Tibial artery (tissue), 4 donors: ENCODE data around the gene CNTNAP2.

ENCODE experiments used
- DNase-seq, 2 donors: peaks; one replicate each; pipeline ENCODE4 v3.0.0-alpha.2; 2019
- H3K27ac ChIP-seq, 2 donors: fragments of 200-600 bp; sonication (generic) in 1 of 2; 1 replicate in 1 of 2; 2 replicates in 1 of 2; pipeline ENCODE4 v1.5.1; 2018 to 2019; ENCODE audit warnings: mild to moderate bottlenecking in 1 of 2
- H3K27me3 ChIP-seq, 2 donors: fragments of 200-600 bp; sonication (generic) in 1 of 2; one replicate each; pipeline versions ENCODE4 v1.5.1 to v1.6.0; 2016 to 2019
- H3K36me3 ChIP-seq, 3 donors: fragments of 200-600 bp; sonication (generic) in 2 of 3; one replicate each; pipeline ENCODE4 v1.5.1; 2016 to 2019; ENCODE audit warnings: mild to moderate bottlenecking in 2 of 3
- H3K4me1 ChIP-seq, 4 donors: fragments of 200-600 bp; sonication (generic) in 2 of 4; 1 replicate in 3 of 4; 2 replicates in 1 of 4; pipeline ENCODE4 v1.5.1; 2016 to 2019
- H3K4me3 ChIP-seq, 2 donors: fragments of 200-600 bp; sonication (generic) in 1 of 2; 1 replicate in 1 of 2; 2 replicates in 1 of 2; pipeline ENCODE4 v1.5.1; 2018 to 2019; ENCODE audit warnings: mild to moderate bottlenecking in 2 of 2
- H3K9me3 ChIP-seq, 3 donors: fragments of 200-600 bp; sonication (generic) in 1 of 3; one replicate each; pipeline ENCODE4 v1.5.1; 2016 to 2019
- intact Hi-C: fragments of 100-400 bp; cut with DNase I; formaldehyde crosslinking; loops from one replicate; pipeline ENCODE4 v1.15.0; 2023; ENCODE audit warnings: low total_unique reads
- TF ChIP-seq, protein P1 (sequence below), 2 experiments: fragments of 200-600 bp in 1 of 2; fragments of 450-650 bp in 1 of 2; IDR thresholded peaks; one replicate each; pipeline ENCODE4 v1.5.1; 2017 to 2019; ENCODE audit warnings: antibody characterized with exemption in 2 of 2, mild to moderate bottlenecking in 1 of 2, moderate library complexity in 1 of 2

The CNTNAP2 gene

DNA sequence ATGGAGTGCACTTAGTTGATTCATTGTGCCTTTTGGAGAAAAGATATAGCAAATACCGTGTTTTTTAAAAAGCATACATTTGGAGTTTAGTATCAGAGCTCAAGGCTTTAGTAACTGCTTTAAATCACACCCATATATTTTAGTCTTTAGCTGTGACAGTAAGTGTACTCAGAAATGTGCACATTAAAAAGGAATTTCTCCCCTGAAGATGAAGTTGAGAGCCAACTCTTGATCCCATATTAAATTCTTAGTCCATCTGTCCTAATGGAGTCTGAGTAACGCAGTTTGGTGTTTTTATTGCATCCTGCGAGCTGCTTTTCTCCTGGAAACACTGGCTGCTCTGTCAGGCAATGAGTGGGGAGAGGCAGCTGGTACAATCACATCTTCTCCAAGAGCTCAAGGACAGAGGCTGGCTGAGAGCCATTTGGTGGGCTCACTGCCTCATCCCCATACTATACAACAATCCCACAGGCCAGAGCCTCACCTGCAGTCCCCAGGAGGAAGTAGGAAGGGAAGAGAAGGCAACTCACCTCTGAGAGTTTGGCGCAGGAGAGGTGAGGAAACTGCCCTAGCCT, 2000.3 kb downstream of the CNTNAP2 start:
- no peak overlapping the region for H3K27ac ChIP-seq
- H3K36me3 ChIP-seq, result no peaks in the 10 kb centered on the region
- H3K27me3 ChIP-seq, result no peaks in the 10 kb centered on the region
- intact Hi-C loops, result no loop called here
- H3K4me1 ChIP-seq, result no peaks in the 10 kb centered on the region
- H3K9me3 ChIP-seq, result no peaks in the 10 kb centered on the region
- TF ChIP-seq, protein P1, sequence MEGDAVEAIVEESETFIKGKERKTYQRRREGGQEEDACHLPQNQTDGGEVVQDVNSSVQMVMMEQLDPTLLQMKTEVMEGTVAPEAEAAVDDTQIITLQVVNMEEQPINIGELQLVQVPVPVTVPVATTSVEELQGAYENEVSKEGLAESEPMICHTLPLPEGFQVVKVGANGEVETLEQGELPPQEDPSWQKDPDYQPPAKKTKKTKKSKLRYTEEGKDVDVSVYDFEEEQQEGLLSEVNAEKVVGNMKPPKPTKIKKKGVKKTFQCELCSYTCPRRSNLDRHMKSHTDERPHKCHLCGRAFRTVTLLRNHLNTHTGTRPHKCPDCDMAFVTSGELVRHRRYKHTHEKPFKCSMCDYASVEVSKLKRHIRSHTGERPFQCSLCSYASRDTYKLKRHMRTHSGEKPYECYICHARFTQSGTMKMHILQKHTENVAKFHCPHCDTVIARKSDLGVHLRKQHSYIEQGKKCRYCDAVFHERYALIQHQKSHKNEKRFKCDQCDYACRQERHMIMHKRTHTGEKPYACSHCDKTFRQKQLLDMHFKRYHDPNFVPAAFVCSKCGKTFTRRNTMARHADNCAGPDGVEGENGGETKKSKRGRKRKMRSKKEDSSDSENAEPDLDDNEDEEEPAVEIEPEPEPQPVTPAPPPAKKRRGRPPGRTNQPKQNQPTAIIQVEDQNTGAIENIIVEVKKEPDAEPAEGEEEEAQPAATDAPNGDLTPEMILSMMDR (IDR thresholded peaks at IDR 0.05), result no peak
- DNase-seq, result no peak
- H3K4me3 ChIP-seq, result no peak overlapping the region

DNA sequence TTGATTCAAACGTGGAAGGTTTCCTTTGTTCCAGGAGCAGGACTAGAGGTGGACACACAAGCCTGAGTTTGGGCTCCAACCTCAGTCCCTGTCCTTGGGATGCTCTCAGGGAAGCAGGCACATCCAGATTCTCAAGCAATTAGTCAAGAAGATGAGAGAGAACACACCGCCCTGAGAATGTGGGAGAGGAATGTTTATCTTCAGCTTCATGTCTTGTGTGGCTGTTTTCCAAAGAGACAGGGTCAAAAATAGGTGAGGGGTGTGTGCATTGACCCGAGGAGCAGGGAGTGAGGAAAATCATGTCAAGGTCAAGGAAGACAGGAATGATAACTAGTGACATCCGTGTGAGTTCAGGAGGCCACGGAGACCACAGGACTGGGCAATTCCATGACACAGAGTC, 2001.8 kb downstream of the CNTNAP2 start:
- TF ChIP-seq, protein P1 (IDR thresholded peaks at IDR 0.05), result no peak
- H3K27me3 ChIP-seq, result no peaks in the 10 kb centered on the region

DNA sequence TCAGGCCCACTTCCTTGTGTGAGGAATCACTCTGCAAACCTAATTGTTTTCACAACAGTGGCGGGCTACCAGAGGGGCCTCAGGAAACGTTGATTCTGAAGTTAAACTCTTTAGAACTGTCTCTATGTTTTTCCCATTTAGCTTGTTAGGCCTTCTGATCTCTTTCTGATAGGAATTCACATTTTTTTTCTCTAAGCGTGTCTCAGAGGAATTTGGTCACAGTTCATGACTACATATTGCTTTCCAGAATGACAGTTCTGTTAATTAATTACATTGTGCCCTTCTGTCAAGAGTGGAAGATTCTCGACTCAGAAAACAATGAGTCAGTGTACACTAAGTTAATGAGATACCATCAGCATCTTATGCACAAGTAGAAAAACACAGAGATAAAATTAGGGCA, 2004.8 kb downstream of the CNTNAP2 start:
- Histone ChIP-seq H3K27me3 (no peaks in the 10 kb centered on the region), H3K27ac (no peak overlapping the region), H3K4me3 (no peak overlapping the region), H3K9me3 (no peaks in the 10 kb centered on the region), H3K4me1 (no peaks in the 10 kb centered on the region), H3K36me3 (no peaks in the 10 kb centered on the region)
- no peak for DNase-seq
- TF ChIP-seq, protein P1 (IDR thresholded peaks at IDR 0.05), result no peak
- intact Hi-C loops, result no loop called here

More for the DNA sequence above, 2001.8 kb downstream of the CNTNAP2 start:
- Histone ChIP-seq H3K4me3 (no peak overlapping the region), H3K9me3 (no peaks in the 10 kb centered on the region), H3K4me1 (no peaks in the 10 kb centered on the region), H3K27ac (no peak overlapping the region), H3K36me3 (no peaks in the 10 kb centered on the region)
- DNase-seq, result no peak
- intact Hi-C loops, result no loop called here

DNA sequence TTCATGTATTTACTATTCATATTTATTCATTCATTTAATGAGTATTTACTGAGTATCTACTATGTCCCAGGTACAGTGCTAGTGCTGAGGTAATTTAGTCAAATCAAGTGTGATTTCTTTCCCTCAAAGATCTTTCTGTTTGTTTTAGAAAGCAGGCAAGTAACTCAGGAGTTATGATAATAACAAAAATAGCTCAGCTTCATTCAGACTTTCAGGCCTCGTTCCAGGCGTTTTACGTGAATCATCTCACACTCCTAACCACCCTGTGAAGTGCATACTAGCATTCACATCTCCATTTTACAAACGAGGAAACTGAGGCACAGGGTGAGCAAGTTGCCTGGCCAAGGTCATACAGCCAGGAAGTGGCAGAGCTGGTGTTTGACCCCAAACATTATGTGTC, 2005.2 kb downstream of the CNTNAP2 start:
- Histone ChIP-seq H3K9me3 (no peaks in the 10 kb centered on the region), H3K4me3 (no peak overlapping the region), H3K36me3 (no peaks in the 10 kb centered on the region), H3K27me3 (no peaks in the 10 kb centered on the region), H3K4me1 (no peaks in the 10 kb centered on the region), H3K27ac (no peak overlapping the region)
- DNase-seq, result no peak
- intact Hi-C loops, result no loop called here
- TF ChIP-seq, protein P1 (IDR thresholded peaks at IDR 0.05), result no peak

DNA sequence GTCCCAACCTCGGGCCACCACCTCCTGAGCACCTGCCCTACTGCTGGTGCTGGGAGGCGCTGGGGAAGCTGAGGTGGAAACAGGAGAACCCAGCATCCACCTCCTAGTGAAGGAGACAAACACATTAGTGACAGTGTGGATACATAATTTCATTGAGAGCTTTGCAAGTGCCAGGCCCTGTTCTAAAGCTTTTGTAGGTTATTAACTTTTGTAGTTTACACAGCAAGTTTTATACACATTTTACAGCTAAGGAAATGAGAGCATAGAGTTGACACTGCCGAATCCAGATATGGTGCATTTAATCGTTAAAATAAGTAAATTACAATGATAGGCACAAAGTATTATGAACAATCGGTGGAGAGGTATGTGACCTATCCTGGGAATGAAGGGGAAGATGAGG, 2007.9 kb downstream of the CNTNAP2 start:
- Histone ChIP-seq H3K36me3 (no peaks in the 10 kb centered on the region), H3K9me3 (no peaks in the 10 kb centered on the region), H3K4me1 (no peaks in the 10 kb centered on the region), H3K4me3 (no peak overlapping the region), H3K27me3 (no peaks in the 10 kb centered on the region), H3K27ac (no peak overlapping the region)
- intact Hi-C loops, result no loop called here
- DNase-seq, result no peak
- TF ChIP-seq, protein P1 (IDR thresholded peaks at IDR 0.05), result no peak

DNA sequence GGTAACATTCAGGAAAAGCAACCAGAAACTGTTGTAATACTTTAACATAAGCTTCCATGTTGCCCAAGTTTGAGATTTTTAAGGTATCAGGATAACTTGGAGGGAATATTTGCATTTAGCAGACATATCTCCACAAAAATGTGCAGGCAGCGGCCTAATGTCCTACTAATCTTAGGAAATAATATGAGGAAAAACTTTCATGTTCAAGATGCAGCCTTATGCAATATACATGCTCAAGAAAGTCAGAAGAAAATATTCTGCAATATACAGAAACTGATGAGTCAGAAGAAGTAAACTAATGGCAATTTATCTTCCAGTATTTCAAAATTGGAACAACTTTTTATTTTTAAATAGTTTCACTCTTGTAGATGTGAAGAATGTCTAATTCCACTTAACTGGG, 2010.8 kb downstream of the CNTNAP2 start:
- no peaks in the 10 kb centered on the region for H3K36me3 ChIP-seq
- no peak for DNase-seq
- no peaks in the 10 kb centered on the region for H3K9me3 ChIP-seq
- H3K4me1 ChIP-seq, result no peaks in the 10 kb centered on the region
- intact Hi-C loops, result no loop called here
- no peak overlapping the region for H3K27ac ChIP-seq
- no peak overlapping the region for H3K4me3 ChIP-seq
- H3K27me3 ChIP-seq, result no peaks in the 10 kb centered on the region
- TF ChIP-seq, protein P1 (IDR thresholded peaks at IDR 0.05), result no peak
